ENCODE measurements around the gene KCNH3.

The KCNH3 gene

DNA sequence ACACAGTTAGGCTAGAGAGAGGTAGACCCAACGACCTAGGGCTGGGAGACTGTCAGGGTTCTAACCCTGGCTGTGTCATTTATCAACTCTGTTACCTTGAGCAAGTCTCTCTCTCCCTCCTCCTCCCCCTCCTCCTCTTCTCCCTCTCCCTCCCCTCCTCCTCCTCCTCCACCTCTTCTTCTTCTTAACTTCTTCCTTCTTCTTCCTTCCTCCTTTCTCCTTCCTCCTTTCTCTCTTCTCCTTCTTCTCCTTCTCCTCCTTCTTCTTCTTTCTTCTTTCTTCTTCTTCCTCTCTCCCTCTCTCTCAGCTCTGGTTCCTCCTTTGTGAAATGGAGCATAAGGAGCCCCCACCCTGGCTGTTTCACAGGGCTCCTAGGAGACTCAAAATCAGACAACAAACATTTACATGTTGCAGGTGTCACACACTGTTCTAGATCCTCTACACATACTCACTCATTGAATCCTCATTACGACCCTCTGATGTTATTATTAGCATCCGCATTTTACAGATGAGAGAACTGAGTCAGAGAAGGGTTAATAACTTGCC, 2.2 kb upstream of the KCNH3 start:
- TF ChIP-seq POLR2A (IDR thresholded peaks at IDR 0.05; ENCODE audit: low read depth, low read length), result no peak
- DNase-seq (ENCODE audit: insufficient read length, low spot score), result no peak
- FAIRE-seq, result no peak

DNA sequence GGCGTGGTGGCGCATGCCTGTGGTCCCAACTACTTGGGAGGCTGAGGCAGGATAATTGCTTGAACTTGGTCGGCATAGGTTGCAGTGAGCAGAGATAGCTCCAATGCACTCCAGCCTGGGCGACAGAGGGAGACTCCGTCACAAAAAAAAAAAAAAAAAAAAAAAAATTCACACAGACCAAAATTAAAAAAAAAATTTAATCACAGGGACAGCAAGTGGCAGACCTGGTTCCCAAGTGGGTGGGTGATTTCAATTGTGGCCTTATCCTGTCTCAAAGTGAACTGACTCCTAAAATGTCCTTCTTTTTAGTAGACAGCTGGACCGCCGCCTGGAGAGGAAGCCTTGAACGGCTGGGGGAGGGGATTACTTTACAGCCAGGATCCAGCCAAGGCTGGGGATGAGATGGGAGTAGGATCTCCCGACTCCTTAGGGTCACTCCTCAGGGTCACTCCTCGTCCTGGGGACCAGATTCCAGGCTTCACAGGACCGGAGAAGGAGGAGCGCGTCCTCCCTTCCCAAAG, 1.5 kb upstream of the KCNH3 start:
- FAIRE-seq (no peak), DNase-seq (ENCODE audit: insufficient read length, low spot score) (no peak)
- TF ChIP-seq POLR2A (IDR thresholded peaks at IDR 0.05; ENCODE audit: low read depth, low read length), result no peak

DNA sequence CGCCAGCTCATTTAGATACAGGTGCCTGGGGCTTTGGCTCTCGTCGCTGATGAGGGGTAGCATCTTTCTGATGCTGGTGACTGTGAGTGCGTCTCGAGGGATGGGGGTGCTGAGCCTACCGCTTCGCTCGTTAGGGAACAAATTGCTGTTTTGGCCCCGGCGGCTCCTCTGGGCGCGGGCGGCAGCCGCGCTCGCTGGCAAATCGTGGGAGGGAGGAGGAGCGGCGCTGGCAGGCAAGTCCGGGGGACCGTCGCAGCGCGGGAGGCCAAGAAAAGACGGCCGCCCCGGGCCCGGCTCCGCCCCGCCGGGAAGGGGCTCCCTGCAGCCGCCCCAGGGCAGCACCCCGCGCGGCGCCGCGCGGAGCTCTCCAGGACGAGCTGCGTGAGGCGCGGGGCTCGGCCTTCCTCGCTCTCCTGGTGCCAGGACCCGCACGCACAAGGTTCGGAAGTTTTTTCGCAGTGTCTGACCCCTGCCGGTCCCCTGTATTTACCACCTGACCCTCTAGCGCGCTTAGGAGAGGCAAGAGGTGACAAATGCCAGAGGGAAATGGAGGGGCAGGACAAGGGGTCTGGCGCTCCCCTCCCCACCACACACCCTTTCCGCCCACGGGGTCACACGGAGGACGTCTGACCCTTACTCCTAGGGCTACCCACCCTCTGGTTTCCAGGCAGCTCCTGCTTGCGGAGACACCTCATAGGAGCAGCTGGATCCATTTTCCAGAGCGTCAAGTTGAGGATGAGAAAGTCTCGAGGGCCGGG, 899 bp upstream of the KCNH3 start:
- DNase-seq (ENCODE audit: insufficient read length, low spot score), result no peak

GRCh38 chr12:49539406-49540228, 787 bp downstream of the KCNH3 start:
- no peak for DNase-seq (ENCODE audit: insufficient read length, low spot score)
- no peak for TF ChIP-seq POLR2A (IDR thresholded peaks at IDR 0.05; ENCODE audit: low read depth, low read length)
- no peak for FAIRE-seq

More for the DNA sequence above, 899 bp upstream of the KCNH3 start:
- TF ChIP-seq POLR2A (IDR thresholded peaks at IDR 0.05; ENCODE audit: low read depth, low read length), result no peak
- FAIRE-seq, result no peak

DNA sequence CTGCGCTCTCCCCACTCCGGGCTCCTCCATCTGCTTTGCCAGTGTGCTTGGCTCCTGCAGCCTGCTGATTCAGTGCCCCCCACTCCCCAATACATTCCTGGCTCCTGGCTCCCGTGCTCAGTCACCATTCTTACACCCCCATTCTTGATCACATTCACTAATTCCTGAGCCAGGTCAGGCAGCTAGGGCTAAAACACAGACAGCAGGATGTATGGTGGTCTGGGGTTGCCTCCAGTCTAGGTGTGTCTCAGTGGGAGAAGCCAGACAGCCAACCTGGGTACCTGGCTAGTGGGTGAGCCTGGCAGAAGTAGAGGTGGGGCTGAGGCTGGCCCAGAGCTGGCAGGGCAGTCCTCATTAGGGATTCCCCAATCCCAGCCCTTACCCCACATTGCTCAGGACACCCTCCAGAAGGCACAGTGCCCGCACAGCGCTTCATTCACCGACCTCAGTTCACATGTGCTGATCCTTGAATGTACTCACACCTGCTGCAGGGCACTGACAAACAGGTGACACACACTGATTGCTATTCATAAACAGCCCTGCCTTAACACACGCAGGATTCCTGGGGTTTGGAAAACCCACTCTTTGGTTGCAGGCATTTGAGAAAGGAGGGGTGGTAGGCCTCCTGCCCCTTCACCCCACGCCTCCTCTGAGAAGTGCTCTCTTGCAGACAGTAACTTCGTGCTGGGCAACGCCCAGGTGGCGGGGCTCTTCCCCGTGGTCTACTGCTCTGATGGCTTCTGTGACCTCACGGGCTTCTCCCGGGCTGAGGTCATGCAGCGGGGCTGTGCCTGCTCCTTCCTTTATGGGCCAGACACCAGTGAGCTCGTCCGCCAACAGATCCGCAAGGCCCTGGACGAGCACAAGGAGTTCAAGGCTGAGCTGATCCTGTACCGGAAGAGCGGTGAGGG, 1.7 kb downstream of the KCNH3 start:
- no peak for TF ChIP-seq POLR2A (IDR thresholded peaks at IDR 0.05; ENCODE audit: low read depth, low read length)
- no peak for DNase-seq (ENCODE audit: insufficient read length, low spot score)
- FAIRE-seq, result no peak

- DNase-seq (ENCODE audit: insufficient read length, low spot score) (no peak), FAIRE-seq (no peak)
- no peak for TF ChIP-seq POLR2A (IDR thresholded peaks at IDR 0.05; ENCODE audit: low read depth, low read length)
Measured at GRCh38 chr12:49541140-49541861, 2.5 kb downstream of the KCNH3 start.

DNA sequence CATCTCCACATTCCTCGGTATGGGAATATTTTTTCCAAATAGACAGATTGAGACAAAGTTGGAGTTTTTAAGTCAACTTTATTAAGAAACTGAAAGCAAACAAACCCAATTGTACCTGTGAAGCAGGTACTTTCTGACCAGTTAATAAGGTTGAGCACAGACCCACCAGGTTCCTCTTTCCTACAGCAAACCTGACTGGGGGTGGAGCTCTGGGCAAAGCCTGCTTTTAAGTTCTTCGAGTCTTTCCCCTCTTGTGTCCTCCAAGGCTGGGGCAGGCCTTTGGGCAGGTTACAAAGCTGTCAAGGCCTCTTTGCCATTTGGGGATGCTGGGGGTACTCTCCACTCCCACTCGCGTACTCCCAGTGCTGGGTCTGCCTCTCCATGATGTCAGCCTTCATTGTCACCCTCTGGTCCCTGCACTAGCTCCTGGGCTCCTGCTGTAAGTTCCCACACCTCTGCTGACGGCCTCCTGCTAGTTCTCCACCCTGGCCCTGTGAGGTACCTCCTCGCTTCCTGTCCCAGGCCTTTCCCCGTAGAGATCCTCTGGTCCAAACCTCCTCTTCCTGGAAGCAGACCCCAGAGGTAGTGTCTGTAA, 3.2 kb downstream of the KCNH3 start:
- no peak for DNase-seq (ENCODE audit: insufficient read length, low spot score)
- FAIRE-seq, result no peak
- TF ChIP-seq POLR2A (IDR thresholded peaks at IDR 0.05; ENCODE audit: low read depth, low read length), result no peak

- no peak for FAIRE-seq
- no peak for DNase-seq (ENCODE audit: insufficient read length, low spot score)
- TF ChIP-seq POLR2A (IDR thresholded peaks at IDR 0.05; ENCODE audit: low read depth, low read length), result no peak
Measured at GRCh38 chr12:49542592-49543160, 3.8 kb downstream of the KCNH3 start.

DNA sequence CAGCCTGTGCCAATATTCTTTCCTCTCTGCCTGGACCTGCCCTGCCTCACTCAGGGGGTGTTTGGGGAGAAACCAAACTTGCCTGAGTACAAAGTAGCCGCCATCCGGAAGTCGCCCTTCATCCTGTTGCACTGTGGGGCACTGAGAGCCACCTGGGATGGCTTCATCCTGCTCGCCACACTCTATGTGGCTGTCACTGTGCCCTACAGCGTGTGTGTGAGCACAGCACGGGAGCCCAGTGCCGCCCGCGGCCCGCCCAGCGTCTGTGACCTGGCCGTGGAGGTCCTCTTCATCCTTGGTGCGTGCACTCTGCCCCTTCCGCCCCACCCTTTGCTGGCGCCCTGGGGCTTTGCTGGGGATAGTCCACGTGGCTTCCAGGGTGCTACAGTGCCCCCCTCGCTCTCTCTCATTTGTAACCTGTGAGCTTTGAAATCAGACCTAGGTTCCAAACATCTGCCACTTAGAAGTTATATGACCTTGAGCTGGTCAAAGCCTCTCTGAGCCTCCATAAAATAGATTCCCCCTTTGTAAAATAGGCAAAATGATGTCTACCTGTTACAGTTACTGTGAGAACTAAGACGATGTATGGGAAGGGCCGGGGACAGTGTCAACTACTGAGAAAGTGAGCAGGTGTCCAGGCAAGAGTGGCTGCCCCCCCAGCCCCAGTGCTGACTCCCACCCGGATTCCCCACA, 4.5 kb downstream of the KCNH3 start:
- TF ChIP-seq POLR2A (IDR thresholded peaks at IDR 0.05; ENCODE audit: low read depth, low read length), result no peak
- FAIRE-seq (no peak), DNase-seq (ENCODE audit: insufficient read length, low spot score) (no peak)

DNA sequence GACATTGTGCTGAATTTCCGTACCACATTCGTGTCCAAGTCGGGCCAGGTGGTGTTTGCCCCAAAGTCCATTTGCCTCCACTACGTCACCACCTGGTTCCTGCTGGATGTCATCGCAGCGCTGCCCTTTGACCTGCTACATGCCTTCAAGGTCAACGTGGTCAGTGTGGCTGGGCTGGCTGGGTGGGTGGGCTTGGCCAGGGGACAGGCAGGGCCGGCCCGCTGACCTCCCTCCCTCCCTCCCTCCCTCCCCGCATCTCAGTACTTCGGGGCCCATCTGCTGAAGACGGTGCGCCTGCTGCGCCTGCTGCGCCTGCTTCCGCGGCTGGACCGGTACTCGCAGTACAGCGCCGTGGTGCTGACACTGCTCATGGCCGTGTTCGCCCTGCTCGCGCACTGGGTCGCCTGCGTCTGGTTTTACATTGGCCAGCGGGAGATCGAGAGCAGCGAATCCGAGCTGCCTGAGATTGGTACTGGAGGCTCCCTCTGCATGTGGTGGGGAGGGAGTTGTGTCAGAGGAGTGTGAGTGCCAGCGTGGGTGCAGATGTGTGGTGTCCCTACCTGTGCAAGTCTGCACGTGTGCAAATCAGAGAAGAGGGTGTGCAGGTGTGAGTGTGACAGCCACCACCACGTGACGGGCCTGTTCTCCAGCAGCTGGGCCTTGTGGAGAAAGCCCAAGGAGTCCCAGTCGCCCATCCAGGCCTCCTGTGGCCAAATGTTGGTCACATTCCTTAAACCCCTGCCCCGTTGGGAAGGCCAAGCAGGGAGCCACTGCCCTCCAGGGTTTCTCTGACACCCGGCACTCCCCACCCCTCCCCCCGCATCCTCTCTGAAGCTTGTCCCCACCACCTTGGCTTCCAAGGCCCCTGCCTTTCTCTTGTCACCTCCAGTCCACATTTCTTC, 5.3 kb downstream of the KCNH3 start:
- TF ChIP-seq POLR2A (IDR thresholded peaks at IDR 0.05; ENCODE audit: low read depth, low read length), result no peak
- DNase-seq (ENCODE audit: insufficient read length, low spot score) (no peak), FAIRE-seq (no peak)

DNA sequence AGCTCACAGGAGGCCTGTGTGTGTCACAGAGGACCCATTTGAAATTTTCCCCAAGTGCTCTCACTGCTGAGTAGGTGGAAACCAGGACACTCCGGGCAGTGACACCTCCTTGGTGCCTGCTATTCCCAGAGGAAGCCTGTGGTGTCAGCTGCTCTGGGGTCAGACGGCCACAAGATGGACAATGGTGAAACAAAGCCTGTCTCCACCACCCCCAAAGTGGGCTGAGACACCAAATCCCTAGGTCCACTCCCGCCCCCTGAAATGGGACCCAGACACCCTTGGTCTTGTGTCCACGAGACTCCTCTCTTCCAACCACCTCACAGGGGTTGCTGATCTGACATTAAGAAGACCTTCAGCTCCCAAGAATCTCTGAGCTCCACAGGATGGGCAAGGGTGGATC, 7.0 kb downstream of the KCNH3 start:
- no peak for DNase-seq (ENCODE audit: insufficient read length, low spot score)
- FAIRE-seq, result no peak
- TF ChIP-seq POLR2A (IDR thresholded peaks at IDR 0.05; ENCODE audit: low read depth, low read length), result no peak

All from H54 (cell line).